Measurements from ENCODE around the gene DNAJC5.
"Not testable (repeated sequence)": the region's sequence is repeated elsewhere in the genome, so short reads cannot be mapped to it uniquely, and the experiment has no call there.

DNAJC5 gene

GRCh38 chr20:63874241-63874640, 20.7 kb upstream of the DNAJC5 start:
- H3K4me1 ChIP-seq (ENCODE audit: control insufficient read depth in 2 of 2, insufficient read depth in 2 of 2, low read length in 2 of 2); H3K27me3 ChIP-seq (ENCODE audit: control insufficient read depth in 2 of 2, insufficient read depth in 2 of 2, low read length in 2 of 2); H3K27ac ChIP-seq (ENCODE audit: low read depth in 2 of 2, low read length in 2 of 2); H3K4me3 ChIP-seq (ENCODE audit: low read length in 2 of 2); H3K9me3 ChIP-seq (ENCODE audit: control insufficient read depth in 2 of 2, low read length in 2 of 2); H3K9ac ChIP-seq (ENCODE audit: low read depth in 1 of 2, low read length in 2 of 2): not testable (repeated sequence)
- H3K36me3 ChIP-seq (ENCODE audit: control insufficient read depth in 2 of 2, insufficient read depth in 2 of 2, low read length in 2 of 2), result peaks cover 53 to 58% of the 10 kb centered on the region in 2 donors

GRCh38 chr20:63876489-63877036, 18.4 kb upstream of the DNAJC5 start:
- Histone ChIP-seq H3K9ac (ENCODE audit: low read depth in 1 of 2, low read length in 2 of 2) (no peak overlapping the region), H3K27me3 (ENCODE audit: control insufficient read depth in 2 of 2, insufficient read depth in 2 of 2, low read length in 2 of 2) (no peaks in the 10 kb centered on the region), H3K27ac (ENCODE audit: low read depth in 2 of 2, low read length in 2 of 2) (no peak overlapping the region)

GRCh38 chr20:63877755-63878470, 17.0 kb upstream of the DNAJC5 start:
- Histone ChIP-seq H3K9ac (ENCODE audit: low read depth in 1 of 2, low read length in 2 of 2) (no peak overlapping the region), H3K27me3 (ENCODE audit: control insufficient read depth in 2 of 2, insufficient read depth in 2 of 2, low read length in 2 of 2) (no peaks in the 10 kb centered on the region), H3K9me3 (ENCODE audit: control insufficient read depth in 2 of 2, low read length in 2 of 2) (no peaks in the 10 kb centered on the region), H3K4me1 (ENCODE audit: control insufficient read depth in 2 of 2, insufficient read depth in 2 of 2, low read length in 2 of 2) (peaks cover 0 to 4% of the 10 kb centered on the region in 2 donors), H3K27ac (ENCODE audit: low read depth in 2 of 2, low read length in 2 of 2) (no peak overlapping the region), H3K4me3 (ENCODE audit: low read length in 2 of 2) (no peak overlapping the region), H3K36me3 (ENCODE audit: control insufficient read depth in 2 of 2, insufficient read depth in 2 of 2, low read length in 2 of 2) (peaks cover 54 to 56% of the 10 kb centered on the region in 2 donors)

More at GRCh38 chr20:63876489-63877036, 18.4 kb upstream of the DNAJC5 start:
- H3K4me3 ChIP-seq (ENCODE audit: low read length in 2 of 2), result no peak overlapping the region
- H3K4me1 ChIP-seq (ENCODE audit: control insufficient read depth in 2 of 2, insufficient read depth in 2 of 2, low read length in 2 of 2), result no peaks in the 10 kb centered on the region
- H3K36me3 ChIP-seq (ENCODE audit: control insufficient read depth in 2 of 2, insufficient read depth in 2 of 2, low read length in 2 of 2), result peaks cover 50 to 51% of the 10 kb centered on the region in 2 donors
- no peaks in the 10 kb centered on the region for H3K9me3 ChIP-seq (ENCODE audit: control insufficient read depth in 2 of 2, low read length in 2 of 2)

- Histone ChIP-seq H3K4me3 (ENCODE audit: low read length in 2 of 2) (no peak overlapping the region), H3K9ac (ENCODE audit: low read depth in 1 of 2, low read length in 2 of 2) (no peak overlapping the region), H3K27me3 (ENCODE audit: control insufficient read depth in 2 of 2, insufficient read depth in 2 of 2, low read length in 2 of 2) (no peaks in the 10 kb centered on the region), H3K9me3 (ENCODE audit: control insufficient read depth in 2 of 2, low read length in 2 of 2) (no peaks in the 10 kb centered on the region), H3K27ac (ENCODE audit: low read depth in 2 of 2, low read length in 2 of 2) (no peak overlapping the region), H3K4me1 (ENCODE audit: control insufficient read depth in 2 of 2, insufficient read depth in 2 of 2, low read length in 2 of 2) (peaks cover 0 to 4% of the 10 kb centered on the region in 2 donors), H3K36me3 (ENCODE audit: control insufficient read depth in 2 of 2, insufficient read depth in 2 of 2, low read length in 2 of 2) (peaks cover 57 to 58% of the 10 kb centered on the region in 2 donors)
These were observed 15.8 kb upstream of the DNAJC5 start for GRCh38 chr20:63878899-63879663.

GRCh38 chr20:63880901-63881300, 14.0 kb upstream of the DNAJC5 start:
- H3K36me3 ChIP-seq (ENCODE audit: control insufficient read depth in 2 of 2, insufficient read depth in 2 of 2, low read length in 2 of 2), result peaks cover 58 to 59% of the 10 kb centered on the region in 2 donors
- not testable (repeated sequence) for H3K4me3 ChIP-seq (ENCODE audit: low read length in 2 of 2); H3K27me3 ChIP-seq (ENCODE audit: control insufficient read depth in 2 of 2, insufficient read depth in 2 of 2, low read length in 2 of 2); H3K9me3 ChIP-seq (ENCODE audit: control insufficient read depth in 2 of 2, low read length in 2 of 2); H3K4me1 ChIP-seq (ENCODE audit: control insufficient read depth in 2 of 2, insufficient read depth in 2 of 2, low read length in 2 of 2); H3K27ac ChIP-seq (ENCODE audit: low read depth in 2 of 2, low read length in 2 of 2); H3K9ac ChIP-seq (ENCODE audit: low read depth in 1 of 2, low read length in 2 of 2)

GRCh38 chr20:63881451-63882226, 13.3 kb upstream of the DNAJC5 start:
- Histone ChIP-seq H3K4me1 (ENCODE audit: control insufficient read depth in 2 of 2, insufficient read depth in 2 of 2, low read length in 2 of 2) (peaks cover 0 to 7% of the 10 kb centered on the region in 2 donors), H3K36me3 (ENCODE audit: control insufficient read depth in 2 of 2, insufficient read depth in 2 of 2, low read length in 2 of 2) (peaks cover 52% of the 10 kb centered on the region in 2 donors), H3K27me3 (ENCODE audit: control insufficient read depth in 2 of 2, insufficient read depth in 2 of 2, low read length in 2 of 2) (no peaks in the 10 kb centered on the region), H3K9ac (ENCODE audit: low read depth in 1 of 2, low read length in 2 of 2) (no peak overlapping the region), H3K27ac (ENCODE audit: low read depth in 2 of 2, low read length in 2 of 2) (no peak overlapping the region), H3K4me3 (ENCODE audit: low read length in 2 of 2) (no peak overlapping the region), H3K9me3 (ENCODE audit: control insufficient read depth in 2 of 2, low read length in 2 of 2) (no peaks in the 10 kb centered on the region)

- Histone ChIP-seq H3K4me1 (ENCODE audit: control insufficient read depth in 2 of 2, insufficient read depth in 2 of 2, low read length in 2 of 2) (peaks cover 0 to 7% of the 10 kb centered on the region in 2 donors), H3K27me3 (ENCODE audit: control insufficient read depth in 2 of 2, insufficient read depth in 2 of 2, low read length in 2 of 2) (no peaks in the 10 kb centered on the region), H3K9ac (ENCODE audit: low read depth in 1 of 2, low read length in 2 of 2) (no peak overlapping the region), H3K36me3 (ENCODE audit: control insufficient read depth in 2 of 2, insufficient read depth in 2 of 2, low read length in 2 of 2) (peaks cover 56 to 57% of the 10 kb centered on the region in 2 donors), H3K4me3 (ENCODE audit: low read length in 2 of 2) (no peak overlapping the region), H3K27ac (ENCODE audit: low read depth in 2 of 2, low read length in 2 of 2) (no peak overlapping the region), H3K9me3 (ENCODE audit: control insufficient read depth in 2 of 2, low read length in 2 of 2) (no peaks in the 10 kb centered on the region)
These were observed 12.4 kb upstream of the DNAJC5 start for GRCh38 chr20:63882257-63883200.

- Histone ChIP-seq H3K4me1 (ENCODE audit: control insufficient read depth in 2 of 2, insufficient read depth in 2 of 2, low read length in 2 of 2) (peaks cover 0 to 7% of the 10 kb centered on the region in 2 donors), H3K27ac (ENCODE audit: low read depth in 2 of 2, low read length in 2 of 2) (no peak overlapping the region), H3K9ac (ENCODE audit: low read depth in 1 of 2, low read length in 2 of 2) (no peak overlapping the region), H3K4me3 (ENCODE audit: low read length in 2 of 2) (no peak overlapping the region), H3K27me3 (ENCODE audit: control insufficient read depth in 2 of 2, insufficient read depth in 2 of 2, low read length in 2 of 2) (no peaks in the 10 kb centered on the region), H3K9me3 (ENCODE audit: control insufficient read depth in 2 of 2, low read length in 2 of 2) (no peaks in the 10 kb centered on the region), H3K36me3 (ENCODE audit: control insufficient read depth in 2 of 2, insufficient read depth in 2 of 2, low read length in 2 of 2) (peaks cover 52 to 57% of the 10 kb centered on the region in 2 donors)
These were observed 11.7 kb upstream of the DNAJC5 start for GRCh38 chr20:63883201-63883593.

All from mucosa of rectum (tissue), 2 donors.